Ovary (tissue), 3 donors: Measurements from ENCODE around the gene PDIA3.

Experiments used
- CTCF ChIP-seq, 3 donors: fragments of 450-650 bp in 2 of 3; fragments of 200-600 bp in 1 of 3; IDR thresholded peaks; one replicate each; pipeline versions ENCODE4 v1.5.1 to v1.8.0; 2016 to 2022; ENCODE audit warnings: antibody characterized with exemption in 3 of 3, mild to moderate bottlenecking in 1 of 3
- EP300 ChIP-seq: sonication (generic); formaldehyde crosslinking; IDR thresholded peaks from one replicate; pipeline ENCODE4 v1.6.1; 2017; ENCODE audit warnings: antibody characterized with exemption
- POLR2A ChIP-seq: fragments of 450-650 bp; IDR thresholded peaks from one replicate; pipeline ENCODE4 v1.6.1; 2017; ENCODE audit warnings: antibody characterized with exemption, mild to moderate bottlenecking, moderate library complexity
- donor health status: DM: no; HTN: no; CAD: no.

DNA sequence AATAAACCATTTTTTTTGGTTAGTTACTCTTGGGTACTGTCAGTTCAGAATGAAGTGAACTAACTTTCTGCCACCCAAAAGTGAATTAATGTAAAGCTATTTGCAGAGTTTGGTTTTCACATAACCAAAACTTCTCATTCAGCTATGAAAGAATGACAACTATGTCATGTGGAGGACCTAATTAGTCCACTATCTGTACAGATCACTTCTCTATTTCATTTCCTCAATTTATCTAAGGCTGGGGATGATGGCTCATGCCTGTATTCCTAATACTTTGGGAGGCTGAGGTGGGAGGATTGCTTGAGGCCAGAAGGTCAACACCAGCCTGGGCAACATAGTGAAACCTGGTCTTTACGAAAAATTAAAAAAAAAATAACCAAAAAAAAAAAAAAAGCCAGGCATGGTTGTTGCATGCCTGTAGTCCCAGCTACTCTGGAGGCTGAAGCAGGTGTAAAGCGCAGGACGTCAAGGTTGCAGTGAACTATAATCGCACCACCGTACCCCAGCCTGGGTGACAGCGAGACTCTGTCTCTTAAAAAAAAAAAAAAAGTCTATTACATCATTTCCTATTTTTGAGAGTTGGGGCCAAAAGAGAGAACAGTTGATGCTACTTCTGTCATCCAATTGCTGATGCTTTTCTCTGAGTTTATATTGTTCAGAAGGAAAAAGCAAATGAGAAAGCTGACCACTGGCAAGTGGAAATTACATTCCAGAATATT lies 62.9 kb downstream of the PDIA3 start:
- no peak for TF ChIP-seq CTCF (IDR thresholded peaks at IDR 0.05)
- TF ChIP-seq POLR2A, result no peak
- no peak for TF ChIP-seq EP300
